Stimulated activated naive CD8-positive, alpha-beta T cell treated with anti-CD3 and anti-CD28 coated beads, Interleukin-15, amount 100 ng/mL, for 72 hours (primary cell): ENCODE results near the gene FUT1.

Source experiments
- ATAC-seq: fragments of 150-1000 bp; cut with Tn5 transposase; 2 replicates; pipeline ENCODE4 v1.10.0; 2021; ENCODE audit warnings: mild to moderate bottlenecking, moderate library complexity
- DNase-seq, 2 donors: peaks; one replicate each; pipeline ENCODE4 v3.0.0; 2021 to 2022
- H3K27ac Mint-ChIP-seq, 2 donors: one replicate each; pipeline ENCODE4 v1.8.0; 2022; ENCODE audit warnings: mild to moderate bottlenecking in 2 of 2, mixed read lengths in 2 of 2, moderate library complexity in 2 of 2
- H3K27me3 Mint-ChIP-seq: one replicate; pipeline ENCODE4 v1.8.0; 2022; ENCODE audit warnings: mixed read lengths
- H3K4me1 Mint-ChIP-seq: one replicate; pipeline ENCODE4 v1.8.0; 2022; ENCODE audit warnings: mild to moderate bottlenecking, mixed read lengths
- H3K4me3 Mint-ChIP-seq, 2 donors: one replicate each; pipeline ENCODE4 v1.8.0; 2022; ENCODE audit warnings: mild to moderate bottlenecking in 2 of 2, mixed read lengths in 2 of 2, moderate library complexity in 1 of 2
- H3K9me3 Mint-ChIP-seq, 2 donors: one replicate each; pipeline ENCODE4 v1.8.0; 2022; ENCODE audit warnings: mixed read lengths in 2 of 2

The FUT1 gene

GRCh38 chr19:48716562-48717291 is 35.7 kb downstream of the FUT1 start:
- peaks cover 51% of the 10 kb centered on the region for H3K4me1 Mint-ChIP-seq
- H3K27me3 Mint-ChIP-seq: no peaks in the 10 kb centered on the region
- no peak overlapping the region for H3K27ac Mint-ChIP-seq
- H3K4me3 Mint-ChIP-seq: no peak overlapping the region
- DNase-seq: no peak
- ATAC-seq: no peak
- H3K9me3 Mint-ChIP-seq: no peaks in the 10 kb centered on the region

DNA sequence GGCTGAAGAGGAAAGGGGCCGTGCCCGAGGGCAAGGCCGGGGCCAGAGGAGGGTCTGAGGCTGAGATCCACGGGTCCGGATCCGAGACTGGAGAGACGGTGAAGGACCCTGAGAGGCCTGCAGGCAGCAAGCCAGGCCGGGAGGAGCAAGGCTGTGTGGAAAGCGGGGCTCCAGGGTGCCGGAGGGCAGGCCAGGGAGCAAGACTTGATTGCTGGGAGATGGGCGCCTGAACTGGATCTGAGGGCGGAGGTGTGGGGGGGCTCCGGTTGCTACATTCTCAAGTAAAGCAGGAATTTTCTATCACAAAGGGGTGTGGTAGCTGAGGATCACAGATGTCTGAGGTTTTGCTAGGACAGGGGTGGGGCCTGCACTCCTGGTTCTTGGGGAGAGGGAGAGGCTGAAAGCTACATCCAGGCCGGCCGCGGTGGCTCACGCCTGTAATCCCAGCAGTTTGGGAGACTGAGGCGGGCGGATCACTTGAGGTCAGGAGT is 36.7 kb downstream of the FUT1 start:
- no peaks in the 10 kb centered on the region for H3K27me3 Mint-ChIP-seq
- no peak overlapping the region for H3K4me3 Mint-ChIP-seq
- peaks cover 0 to 7% of the 10 kb centered on the region in 2 donors for H3K9me3 Mint-ChIP-seq
- peaks cover 41% of the 10 kb centered on the region for H3K4me1 Mint-ChIP-seq
- H3K27ac Mint-ChIP-seq: no peak overlapping the region
- no peak for DNase-seq
- no peak for ATAC-seq

DNA sequence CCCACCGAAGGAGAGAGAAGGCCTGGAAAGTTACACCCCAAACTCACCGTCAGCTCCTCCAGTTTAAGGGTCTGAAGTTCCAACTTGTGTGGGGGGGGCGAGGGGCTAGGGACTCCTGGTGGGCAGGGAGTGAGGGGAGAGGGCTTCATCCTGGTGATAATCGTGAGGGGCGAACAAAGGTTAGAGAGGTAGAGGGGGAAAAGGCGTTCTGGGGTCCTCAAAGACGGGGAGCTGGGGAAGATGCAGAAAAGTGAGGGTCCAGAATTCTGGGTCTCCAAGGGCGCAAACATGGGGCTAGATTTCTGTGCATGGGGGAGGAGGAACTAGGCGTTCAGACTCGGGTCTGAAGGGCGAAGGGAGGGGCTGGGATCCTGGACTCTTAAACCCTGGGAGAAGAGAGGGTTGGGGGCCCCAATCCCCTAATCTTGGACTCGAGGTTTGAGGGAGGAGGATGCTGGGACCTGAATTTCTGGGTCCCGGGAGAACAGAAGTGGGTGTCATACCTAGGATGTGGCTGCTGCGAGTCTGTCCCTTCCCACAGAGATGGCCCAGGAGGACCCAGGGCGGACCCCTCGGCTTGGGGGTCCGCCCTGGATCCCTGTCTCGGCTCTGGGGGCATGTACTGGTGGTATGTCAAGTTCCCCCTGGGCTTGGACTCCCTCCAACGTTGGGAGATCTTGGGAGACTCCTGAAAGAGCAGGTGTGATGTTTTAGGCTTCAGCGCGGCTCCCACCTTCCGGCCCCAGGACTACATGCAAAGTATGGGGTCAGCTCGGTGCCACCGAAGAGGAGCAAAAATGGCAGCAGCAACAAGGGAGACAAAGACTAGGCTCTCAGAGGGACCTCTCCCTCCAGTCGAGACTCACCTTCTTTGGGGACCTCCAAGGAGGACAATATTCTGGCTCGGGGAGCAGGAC is 37.4 kb downstream of the FUT1 start:
- Mint-ChIP-seq H3K27me3 (no peaks in the 10 kb centered on the region), H3K9me3 (peaks cover 0 to 9% of the 10 kb centered on the region in 2 donors), H3K4me3 (peak overlapping the region; percentile 93 to 94), H3K27ac (peak overlapping the region; percentile 96 to 97), H3K4me1 (peaks cover 35% of the 10 kb centered on the region)
- DNase-seq (no peak), ATAC-seq (no peak)

DNA sequence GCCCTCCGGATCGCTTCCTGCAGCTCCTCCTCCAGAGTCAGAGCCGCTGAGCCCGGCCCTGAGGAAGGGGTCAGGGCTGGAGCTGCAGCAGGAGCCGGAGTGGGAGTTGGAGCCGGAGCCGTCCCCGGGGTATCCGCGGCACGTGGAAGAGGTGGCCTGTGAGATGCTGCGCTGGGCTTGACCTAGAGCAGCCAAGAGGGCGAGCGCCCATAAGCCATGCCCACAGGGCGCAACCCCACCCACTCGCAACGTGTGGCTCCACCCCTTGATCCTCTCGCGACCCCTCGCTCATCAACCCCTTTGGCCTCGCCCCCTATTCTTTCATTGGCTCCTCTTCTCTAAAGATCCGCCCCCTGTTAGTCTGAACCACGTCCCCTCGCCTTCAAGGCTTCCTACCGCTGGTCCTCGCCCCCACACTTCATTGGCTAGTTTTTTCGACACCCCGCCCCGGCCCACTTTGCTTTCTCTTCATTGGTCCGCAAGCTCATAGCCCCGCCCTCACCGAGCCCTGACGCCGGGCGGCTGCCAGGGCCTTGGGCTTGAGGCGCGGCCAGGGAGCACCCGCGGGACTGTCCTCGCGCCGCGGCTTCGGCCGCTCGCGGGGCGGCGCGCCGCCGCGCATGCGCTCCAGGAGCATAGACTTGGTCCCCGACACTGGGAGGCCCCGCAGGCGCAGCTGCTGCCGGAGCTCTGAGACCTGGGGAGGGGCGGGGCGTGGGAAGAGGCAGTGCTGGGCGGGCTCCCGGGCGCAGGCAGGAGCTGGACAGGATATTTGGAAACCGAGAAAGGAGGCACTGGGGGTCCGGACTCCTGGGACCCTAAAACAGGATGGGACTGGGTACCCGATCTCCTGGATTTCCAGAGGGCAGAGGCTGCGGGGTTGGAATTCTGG is 38.3 kb downstream of the FUT1 start:
- ATAC-seq (peak; percentile 94), DNase-seq (peak; percentile 99)
- peak overlapping the region; percentile 96 to 97 for H3K27ac Mint-ChIP-seq
- H3K4me1 Mint-ChIP-seq: peaks cover 27% of the 10 kb centered on the region
- peak overlapping the region; percentile 93 to 94 for H3K4me3 Mint-ChIP-seq
- H3K9me3 Mint-ChIP-seq: peaks cover 0 to 9% of the 10 kb centered on the region in 2 donors
- no peaks in the 10 kb centered on the region for H3K27me3 Mint-ChIP-seq

GRCh38 chr19:48713041-48713863 is 39.2 kb downstream of the FUT1 start:
- Mint-ChIP-seq H3K27me3 (no peaks in the 10 kb centered on the region), H3K4me3 (peak overlapping the region; percentile 93 to 94), H3K4me1 (peaks cover 26% of the 10 kb centered on the region), H3K9me3 (peaks cover 0 to 9% of the 10 kb centered on the region in 2 donors), H3K27ac (peak overlapping the region; percentile 37 to 55)
- ATAC-seq (no peak), DNase-seq (no peak)

- DNase-seq: no peak
- H3K27me3 Mint-ChIP-seq: no peaks in the 10 kb centered on the region
- peaks cover 26% of the 10 kb centered on the region for H3K4me1 Mint-ChIP-seq
- H3K9me3 Mint-ChIP-seq: peaks cover 0 to 9% of the 10 kb centered on the region in 2 donors
- no peak overlapping the region for H3K4me3 Mint-ChIP-seq
- H3K27ac Mint-ChIP-seq: no peak overlapping the region
- ATAC-seq: no peak
Observed at GRCh38 chr19:48711106-48711662, 41.3 kb downstream of the FUT1 start.

DNA sequence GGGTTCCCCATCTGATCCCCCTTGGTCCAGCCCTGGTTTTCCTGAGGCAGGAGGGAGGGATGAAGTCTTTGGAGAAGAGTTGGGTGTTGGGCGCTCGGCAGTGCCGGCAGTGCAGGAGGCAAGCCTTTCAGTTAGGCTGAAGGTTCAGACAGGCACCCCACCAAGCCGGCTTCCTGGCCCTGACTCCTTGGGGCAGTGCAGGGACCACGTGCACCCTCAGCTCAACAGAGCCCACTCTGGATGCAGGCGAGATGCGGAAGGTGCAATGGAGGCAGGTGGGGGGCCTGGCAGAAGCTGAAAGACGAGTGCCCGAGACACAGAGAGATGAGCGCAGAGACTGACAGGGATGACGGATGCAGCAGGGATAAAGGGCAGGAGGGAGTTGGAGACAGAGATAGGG is 44.0 kb downstream of the FUT1 start:
- ATAC-seq (no peak), DNase-seq (no peak)
- H3K9me3 Mint-ChIP-seq: peaks cover 0 to 9% of the 10 kb centered on the region in 2 donors
- no peaks in the 10 kb centered on the region for H3K27me3 Mint-ChIP-seq
- H3K4me3 Mint-ChIP-seq: no peak overlapping the region
- H3K4me1 Mint-ChIP-seq: peaks cover 11% of the 10 kb centered on the region
- H3K27ac Mint-ChIP-seq: no peak overlapping the region

GRCh38 chr19:48705431-48705830 is 47.0 kb downstream of the FUT1 start:
- H3K27me3 Mint-ChIP-seq: no peaks in the 10 kb centered on the region
- H3K4me1 Mint-ChIP-seq: no peaks in the 10 kb centered on the region
- no peak overlapping the region for H3K4me3 Mint-ChIP-seq
- no peak overlapping the region for H3K27ac Mint-ChIP-seq
- ATAC-seq: no peak
- no peaks in the 10 kb centered on the region for H3K9me3 Mint-ChIP-seq
- DNase-seq: no peak

GRCh38 chr19:48703316-48703715 is 49.1 kb downstream of the FUT1 start:
- no peak for DNase-seq
- H3K4me1 Mint-ChIP-seq: no peaks in the 10 kb centered on the region
- no peak overlapping the region for H3K27ac Mint-ChIP-seq
- H3K27me3 Mint-ChIP-seq: peaks cover 8% of the 10 kb centered on the region
- ATAC-seq: no peak
- H3K4me3 Mint-ChIP-seq: no peak overlapping the region
- H3K9me3 Mint-ChIP-seq: no peaks in the 10 kb centered on the region

GRCh38 chr19:48702701-48703100 is 49.7 kb downstream of the FUT1 start:
- DNase-seq: no peak
- H3K4me1 Mint-ChIP-seq: no peaks in the 10 kb centered on the region
- H3K4me3 Mint-ChIP-seq: no peak overlapping the region
- H3K9me3 Mint-ChIP-seq: no peaks in the 10 kb centered on the region
- peaks cover 14% of the 10 kb centered on the region for H3K27me3 Mint-ChIP-seq
- no peak overlapping the region for H3K27ac Mint-ChIP-seq
- no peak for ATAC-seq

DNA sequence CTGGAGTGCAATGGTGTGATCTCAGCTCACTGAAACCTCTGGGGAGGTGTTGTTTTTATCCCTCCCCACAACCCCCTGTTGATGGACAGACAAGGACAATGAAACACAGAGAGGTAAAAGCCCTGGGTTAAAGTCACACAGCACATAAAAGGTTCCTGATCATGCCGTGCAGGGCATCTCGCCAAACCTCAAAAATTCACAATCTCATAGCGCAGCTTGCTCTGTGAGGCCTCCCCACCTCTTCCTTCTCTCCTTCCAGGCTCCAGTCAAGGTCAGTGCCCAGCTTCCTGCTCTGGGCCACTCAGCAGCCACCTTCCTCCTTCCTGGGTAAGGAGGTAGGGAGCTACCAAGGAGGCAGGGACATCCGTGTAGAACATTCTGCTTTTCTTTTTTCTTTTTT is 54.4 kb downstream of the FUT1 start:
- Mint-ChIP-seq H3K27ac (no peak overlapping the region), H3K9me3 (no peaks in the 10 kb centered on the region), H3K4me3 (no peak overlapping the region), H3K4me1 (peaks cover 14% of the 10 kb centered on the region), H3K27me3 (peaks cover 35% of the 10 kb centered on the region)
- DNase-seq (no peak), ATAC-seq (no peak)
